Measurements from ENCODE around the gene GPR146. TPM values are rescaled to one million over a fixed set of nuclear protein-coding genes. Genes with fewer than 3 reads are reported as not detected.

The GPR146 gene
- total RNA-seq, 1 experiment from 2014 or later, result 0.92 TPM

GRCh38 chr7:997404-998395 lies 46.6 kb upstream of the GPR146 start:
- H3K27ac Mint-ChIP-seq, result peak overlapping the region; percentile 41; the same call in 1 of the 2 replicates
- ChIA-PET CTCF (interaction anchor here (0.7 to 1.5 kb wide), 11 partner anchors 8 to 652 kb away, joined by 3 to 23 read pairs (median 3); no protein-coding TSS in a partner anchor), POLR2A (no interaction called here)
- H3K9me3 Mint-ChIP-seq, result no peaks in the 10 kb centered on the region
- no peaks in the 10 kb centered on the region for H3K36me3 Mint-ChIP-seq
- H3K4me1 Mint-ChIP-seq, result no peaks in the 10 kb centered on the region
- H3K27me3 Mint-ChIP-seq (ENCODE audit: low read depth), result no peaks in the 10 kb centered on the region
- no peak overlapping the region for H3K4me3 Mint-ChIP-seq
- ATAC-seq (peak; percentile 11; the same call in 1 of the 2 replicates), DNase-seq (ENCODE audit: low spot score) (peak; percentile 66)
- TF ChIP-seq JUN (CRISPR knock-in tag; IDR thresholded peaks at IDR 0.05), result no peak
- TF ChIP-seq ZNF416 (CRISPR knock-in tag; IDR thresholded peaks at IDR 0.05), result no peak

GRCh38 chr7:999149-999879 lies 45.0 kb upstream of the GPR146 start:
- ChIA-PET CTCF (interaction anchor here (1.5 kb wide), 1 partner anchor 178 kb away, joined by 3 read pairs; no protein-coding TSS in a partner anchor), POLR2A (no interaction called here)
- Mint-ChIP-seq H3K27ac (0 out of 2 replicates have a peak overlapping the region, but pooled peaks have one; percentile 29), H3K4me1 (no peaks in the 10 kb centered on the region), H3K4me3 (no peak overlapping the region), H3K9me3 (no peaks in the 10 kb centered on the region), H3K27me3 (ENCODE audit: low read depth) (no peaks in the 10 kb centered on the region), H3K36me3 (no peaks in the 10 kb centered on the region)
- ATAC-seq (no peak), DNase-seq (ENCODE audit: low spot score) (no peak)
- no peak for TF ChIP-seq IRF2 (CRISPR knock-in tag; IDR thresholded peaks at IDR 0.05; ENCODE audit: borderline replicate concordance, low read depth)
- no peak for TF ChIP-seq SOX15 (CRISPR knock-in tag; IDR thresholded peaks at IDR 0.05)
- TF ChIP-seq NFE2L1 (CRISPR knock-in tag; IDR thresholded peaks at IDR 0.05), result no peak
- TF ChIP-seq FOXP4 (CRISPR knock-in tag; IDR thresholded peaks at IDR 0.05), result no peak
- TF ChIP-seq ZNF138 (CRISPR knock-in tag; conservative IDR thresholded peaks at IDR 0.05), result no peak
- TF ChIP-seq ZNF396 (CRISPR knock-in tag; IDR thresholded peaks at IDR 0.05; ENCODE audit: borderline replicate concordance), result no peak
- no peak for TF ChIP-seq JUN (CRISPR knock-in tag; IDR thresholded peaks at IDR 0.05)
- no peak for TF ChIP-seq HMGA2 (CRISPR knock-in tag; IDR thresholded peaks at IDR 0.05)
- no peak for TF ChIP-seq ERG (CRISPR knock-in tag; IDR thresholded peaks at IDR 0.05)
- no peak for TF ChIP-seq E2F4 (CRISPR knock-in tag; IDR thresholded peaks at IDR 0.05; ENCODE audit: borderline replicate concordance, low read depth)
- no peak for TF ChIP-seq USF2 (CRISPR knock-in tag; IDR thresholded peaks at IDR 0.05)
- no peak for TF ChIP-seq FOXP1 (CRISPR knock-in tag; IDR thresholded peaks at IDR 0.05; ENCODE audit: borderline replicate concordance)
- TF ChIP-seq GRHL2 (CRISPR knock-in tag; IDR thresholded peaks at IDR 0.05; ENCODE audit: insufficient replicate concordance, severe bottlenecking), result no peak
- no peak for TF ChIP-seq ZNF425 (CRISPR knock-in tag; conservative IDR thresholded peaks at IDR 0.05)
- TF ChIP-seq PREB (CRISPR knock-in tag; IDR thresholded peaks at IDR 0.05; ENCODE audit: borderline replicate concordance), result no peak
- TF ChIP-seq ZNF232 (CRISPR knock-in tag; IDR thresholded peaks at IDR 0.05), result no peak
